Left lobe of liver (tissue), 2 donors: ENCODE measurements around the gene TAMM41. TPM values are rescaled to one million over a fixed set of nuclear protein-coding genes. Genes with fewer than 3 reads are reported as not detected.
"Not testable (repeated sequence)": the region's sequence is repeated elsewhere in the genome, so short reads cannot be mapped to it uniquely, and the experiment has no call there.

Experiments used
- ATAC-seq: fragments of 200-7000 bp; cut with Tn5 transposase; one replicate; pipeline ENCODE4 v1.9.1; 2020; ENCODE audit warnings: mild to moderate bottlenecking, moderate library complexity
- DNase-seq: peaks from one replicate; pipeline ENCODE4 v3.0.0-alpha.2; 2020; ENCODE audit warnings: low spot score
- total RNA-seq: library from RNA; stranded (reverse); gene quantifications from one replicate; pipeline ENCODE4 v1.2.1, GENCODE V29; 2021
- donor health status: DM: no; HTN: no; CAD: no; lungs with moderate emphysema.
- donor health status: DM: no; HTN: yes; CAD: no.

The TAMM41 gene
- total RNA-seq, 1 donor from 2014 or later: 7.8 TPM

GRCh38 chr3:11818033-11818432, 28.7 kb downstream of the TAMM41 start:
- DNase-seq (no peak), ATAC-seq (no peak)

GRCh38 chr3:11815111-11815510, 31.6 kb downstream of the TAMM41 start:
- no peak for ATAC-seq
- DNase-seq: no peak

- DNase-seq (no peak), ATAC-seq (no peak)
Measured at GRCh38 chr3:11814663-11815062, 32.0 kb downstream of the TAMM41 start.

DNA sequence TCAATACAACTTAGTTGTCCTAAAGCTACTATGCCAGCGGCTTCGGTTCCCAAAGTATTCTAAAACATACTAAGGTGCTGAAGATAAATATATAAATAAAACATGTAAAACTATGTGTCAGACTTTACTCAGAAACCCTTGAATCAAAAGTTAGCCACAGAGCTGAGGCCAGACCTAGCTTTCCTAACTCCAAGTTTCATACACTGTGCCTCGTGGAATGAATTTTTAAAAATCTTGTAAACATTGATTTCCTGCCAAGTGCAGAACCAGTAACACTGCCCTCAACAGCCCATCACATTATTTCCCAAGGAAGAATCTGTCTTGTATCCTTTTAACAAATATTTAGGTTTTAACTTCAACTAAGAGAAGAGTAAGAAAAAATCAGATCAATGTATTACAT, 36.4 kb downstream of the TAMM41 start:
- ATAC-seq: no peak
- DNase-seq: no peak

DNA sequence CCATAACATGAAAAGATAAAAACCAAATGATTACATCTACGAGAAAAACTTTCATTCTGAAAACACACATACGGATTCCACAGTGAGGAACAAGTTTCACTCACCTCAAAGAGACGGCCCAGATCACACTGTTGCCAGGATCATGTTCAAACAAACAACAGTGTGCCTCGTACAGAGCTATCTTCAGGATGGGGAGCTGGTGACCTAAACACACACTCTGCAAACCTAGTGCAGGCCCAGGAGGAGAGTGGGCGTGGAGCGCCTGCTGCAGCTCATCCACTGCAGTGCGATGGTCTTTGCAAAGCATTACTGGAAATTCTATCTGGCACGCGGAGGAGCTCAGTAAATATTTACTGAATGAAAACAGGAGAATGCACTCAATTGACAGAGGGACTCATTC, 38.5 kb downstream of the TAMM41 start:
- ATAC-seq (peak; percentile 27), DNase-seq (no peak)

DNA sequence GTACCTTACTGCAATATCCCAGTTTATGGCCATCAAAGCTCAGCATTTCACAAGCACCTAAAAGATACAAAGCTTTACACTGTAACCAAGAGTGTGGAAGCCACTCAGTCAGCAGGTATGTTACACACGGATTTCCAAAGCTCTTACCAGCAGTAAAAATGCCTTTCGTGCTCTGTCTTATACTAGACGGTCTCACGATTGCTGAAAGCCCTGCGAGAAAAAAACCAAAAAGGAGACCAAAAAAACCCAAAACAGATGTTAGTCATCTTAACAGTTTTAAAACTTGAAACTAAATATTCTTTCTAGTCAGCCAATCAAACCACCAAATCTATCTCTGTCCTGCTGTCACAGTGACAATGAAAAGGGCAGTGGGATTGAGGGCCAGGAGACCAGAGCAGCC, 39.0 kb downstream of the TAMM41 start:
- DNase-seq: no peak

DNA sequence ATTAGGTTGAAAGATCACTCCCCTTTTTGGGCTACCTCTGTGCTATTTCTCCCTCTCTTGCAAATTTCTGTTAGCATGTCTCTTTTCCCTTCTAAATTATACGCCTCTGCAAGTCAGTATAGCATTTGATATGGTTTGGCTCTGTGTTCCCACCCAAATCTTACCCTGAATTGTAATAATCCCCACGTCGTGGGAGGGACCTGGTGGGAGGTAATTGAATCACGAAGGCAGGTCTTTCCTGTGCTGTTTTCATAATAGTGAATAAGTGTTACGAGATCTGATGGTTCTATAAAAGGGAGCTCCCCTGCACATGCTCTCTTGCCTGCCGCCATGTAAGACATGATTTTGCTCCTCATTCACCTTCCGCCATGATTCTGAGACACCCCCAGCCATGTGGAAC, 41.0 kb downstream of the TAMM41 start:
- DNase-seq (no peak), ATAC-seq (no peak)

More for the DNA sequence above, 39.0 kb downstream of the TAMM41 start:
- ATAC-seq: no peak

DNA sequence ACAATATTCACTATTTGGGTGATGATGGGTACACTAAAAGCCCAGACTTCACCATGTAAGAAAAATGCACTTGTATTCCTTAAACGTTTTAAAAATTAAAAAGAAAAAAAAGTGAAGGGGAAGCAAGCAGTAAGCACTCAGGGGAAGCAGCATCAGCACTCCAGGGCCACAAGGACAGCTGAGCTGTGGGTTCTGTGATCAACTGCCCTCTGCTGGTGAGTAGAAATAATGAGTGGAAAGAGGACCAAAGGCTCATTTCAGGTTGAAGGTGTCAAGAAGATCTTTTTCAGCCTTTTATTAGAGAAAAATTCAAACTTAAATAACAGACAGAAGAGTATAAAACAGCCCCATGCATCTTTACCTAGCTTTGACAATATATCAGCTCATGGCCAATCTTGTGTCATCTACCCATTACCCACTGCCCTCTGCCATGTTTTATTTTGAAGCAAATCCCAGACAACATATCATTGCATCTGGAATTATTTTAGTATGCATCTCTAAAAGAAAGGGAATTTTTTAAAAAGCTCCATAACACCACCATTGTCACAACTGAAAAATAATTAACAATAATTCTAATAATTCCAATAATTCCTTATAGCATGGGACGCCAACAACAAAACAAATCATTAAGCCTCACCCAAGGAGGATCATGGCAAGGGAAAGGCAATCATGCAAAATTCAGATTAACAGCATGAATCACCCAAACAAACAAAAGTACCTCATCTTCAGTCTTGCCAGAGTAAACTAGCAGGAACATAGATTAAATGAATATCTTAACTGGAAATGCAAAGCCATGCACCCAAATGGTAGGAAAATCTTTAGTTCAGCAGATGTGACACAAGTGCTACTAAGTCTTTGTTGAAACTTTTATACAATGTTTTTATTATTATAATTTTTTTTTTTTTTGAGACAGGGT, 42.5 kb downstream of the TAMM41 start:
- ATAC-seq (peak; percentile 97), DNase-seq (no peak)

GRCh38 chr3:11799791-11800190, 46.9 kb downstream of the TAMM41 start:
- DNase-seq (no peak), ATAC-seq (no peak)

GRCh38 chr3:11794927-11795326, 51.8 kb downstream of the TAMM41 start:
- no peak for ATAC-seq
- DNase-seq: no peak

- ATAC-seq (no peak), DNase-seq (no peak)
Measured at GRCh38 chr3:11791339-11792200, 55.1 kb downstream of the TAMM41 start.

DNA sequence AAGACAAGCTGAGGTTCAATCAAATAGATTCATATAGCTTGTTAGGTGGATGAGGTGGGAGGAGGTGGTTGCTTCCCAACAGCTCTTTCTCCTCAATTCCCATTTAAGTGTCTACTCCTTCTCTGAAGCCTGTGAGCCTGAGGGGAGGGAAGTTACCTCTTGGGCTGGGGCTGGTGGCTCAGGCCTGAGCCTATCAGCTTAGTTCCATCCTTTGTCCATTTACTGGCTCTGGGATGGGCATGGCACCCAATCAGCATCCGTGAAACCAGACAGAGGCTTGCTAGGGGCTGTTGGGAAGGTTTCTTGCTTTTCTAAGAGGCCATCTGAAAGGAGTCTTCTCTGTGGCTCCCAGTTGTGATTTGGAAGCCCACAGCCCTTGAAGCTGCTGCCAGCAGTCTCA, 57.3 kb downstream of the TAMM41 start:
- ATAC-seq: no peak
- no peak for DNase-seq

- ATAC-seq (no peak), DNase-seq (no peak)
Measured at GRCh38 chr3:11784971-11785377, 61.7 kb downstream of the TAMM41 start.

- no peak for ATAC-seq
Measured at GRCh38 chr3:11780341-11780740, 66.3 kb downstream of the TAMM41 start.

DNA sequence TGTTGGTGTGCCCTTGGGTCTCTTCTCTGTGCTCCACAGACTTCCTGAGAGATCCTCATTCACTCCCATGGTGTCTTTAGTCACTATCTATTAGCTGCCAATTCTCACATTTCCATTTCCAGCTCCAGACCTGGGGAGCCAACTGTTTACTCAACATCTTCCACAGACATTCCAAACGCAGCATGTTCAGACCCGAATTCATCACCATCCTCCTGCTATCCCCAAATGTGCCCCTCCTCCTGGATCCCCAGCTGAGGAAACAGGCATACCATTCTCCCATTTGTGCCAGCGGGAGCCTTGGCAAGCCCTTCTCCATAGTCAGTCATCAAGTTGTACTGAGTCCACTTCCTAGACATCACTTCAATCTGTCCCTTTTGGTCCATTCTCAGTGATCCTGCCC, 67.1 kb downstream of the TAMM41 start:
- DNase-seq (no peak), ATAC-seq (no peak)

More at GRCh38 chr3:11780341-11780740, 66.3 kb downstream of the TAMM41 start:
- no peak for DNase-seq

GRCh38 chr3:11778248-11778647, 68.4 kb downstream of the TAMM41 start:
- ATAC-seq (no peak), DNase-seq (no peak)

GRCh38 chr3:11776346-11776745, 70.3 kb downstream of the TAMM41 start:
- no peak for DNase-seq
- no peak for ATAC-seq

DNA sequence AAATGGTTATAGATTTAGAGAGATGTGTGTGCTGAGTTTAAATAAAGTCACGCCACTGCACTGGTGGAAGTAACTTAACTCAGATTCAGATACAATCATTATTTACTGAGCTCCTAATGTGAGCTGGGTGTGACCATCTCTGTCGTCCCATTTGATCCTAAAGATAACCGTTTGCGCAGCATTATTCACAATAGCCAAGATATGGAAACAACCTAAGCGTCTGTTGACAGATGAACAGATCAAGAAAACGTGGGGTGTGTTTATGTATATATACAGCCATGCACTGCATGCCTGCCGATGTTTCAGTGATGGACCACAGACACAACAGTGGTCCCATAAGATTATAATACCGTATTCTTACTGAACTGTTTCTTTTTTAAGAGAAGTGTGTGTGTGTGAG, 71.2 kb downstream of the TAMM41 start:
- ATAC-seq (no peak), DNase-seq (no peak)

DNA sequence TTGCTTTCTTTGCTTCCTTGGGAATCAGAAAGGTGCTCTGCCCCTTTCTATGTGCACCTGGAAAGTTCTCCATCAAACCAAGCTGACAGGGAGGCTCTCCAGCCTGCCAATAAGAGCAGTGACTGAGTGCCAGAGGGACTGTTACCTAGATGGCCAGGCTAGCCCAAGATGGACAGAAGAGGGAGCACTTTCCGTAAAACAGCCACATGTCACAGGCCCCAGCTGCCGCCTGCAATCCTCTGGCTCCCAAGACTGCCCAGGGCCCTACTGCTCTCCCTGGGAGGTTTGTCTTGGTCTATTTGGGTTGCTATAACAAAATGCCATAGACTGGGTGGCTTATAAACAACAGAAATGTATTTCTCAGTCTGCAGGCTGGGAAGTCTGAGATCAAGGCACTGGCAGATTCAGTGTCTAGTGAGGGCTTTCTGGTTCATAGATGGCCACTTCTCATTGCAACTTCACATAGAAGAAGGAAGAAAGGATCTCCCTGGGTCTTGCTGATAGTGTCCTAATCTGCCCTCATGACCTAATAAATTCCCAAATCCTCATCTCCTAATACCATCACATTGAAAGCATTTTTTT, 72.3 kb downstream of the TAMM41 start:
- ATAC-seq (peak; percentile 94), DNase-seq (peak; percentile 51)

DNA sequence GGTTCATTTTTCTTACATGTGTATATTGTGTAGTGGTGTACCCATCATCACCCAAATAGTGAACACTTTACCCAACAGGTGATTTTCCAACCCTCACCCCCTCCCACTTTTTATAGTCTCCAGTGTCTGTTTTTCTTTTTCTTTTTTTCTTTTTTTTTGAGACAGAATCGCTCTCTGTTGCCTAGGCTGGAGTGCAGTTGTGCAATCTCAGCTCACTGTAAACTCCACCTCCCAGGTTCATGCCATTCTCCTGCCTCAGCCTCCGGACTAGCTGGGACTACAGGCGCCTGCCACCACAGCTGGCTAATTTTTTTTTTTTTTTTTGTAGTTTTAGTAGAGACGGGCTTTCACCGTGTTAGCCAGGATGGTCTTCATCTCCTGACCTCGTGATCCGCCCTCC, 74.8 kb downstream of the TAMM41 start:
- not testable (repeated sequence) for DNase-seq, ATAC-seq
